ENCODE data around the gene CRISP2.

CRISP2 gene

GRCh38 chr6:49653438-49653837, 59.9 kb downstream of the CRISP2 start:
- DNase-seq = no peak

GRCh38 chr6:49651239-49651638, 62.1 kb downstream of the CRISP2 start:
- no peak for DNase-seq

- DNase-seq = no peak
These were observed 63.4 kb downstream of the CRISP2 start for GRCh38 chr6:49649988-49650387.

GRCh38 chr6:49648036-49648435, 65.3 kb downstream of the CRISP2 start:
- no peak for DNase-seq

- no peak for DNase-seq
These were observed 65.9 kb downstream of the CRISP2 start for GRCh38 chr6:49647476-49647875.

GRCh38 chr6:49646942-49647341, 66.4 kb downstream of the CRISP2 start:
- DNase-seq = no peak

GRCh38 chr6:49646130-49646824, 67.1 kb downstream of the CRISP2 start:
- DNase-seq = no peak

- DNase-seq = no peak
These were observed 68.2 kb downstream of the CRISP2 start for GRCh38 chr6:49645139-49645538.

Measured in T-helper 1 cell (primary cell).